ENCODE measurements around the gene EMSY.

- TF ChIP-seq, protein P1, sequence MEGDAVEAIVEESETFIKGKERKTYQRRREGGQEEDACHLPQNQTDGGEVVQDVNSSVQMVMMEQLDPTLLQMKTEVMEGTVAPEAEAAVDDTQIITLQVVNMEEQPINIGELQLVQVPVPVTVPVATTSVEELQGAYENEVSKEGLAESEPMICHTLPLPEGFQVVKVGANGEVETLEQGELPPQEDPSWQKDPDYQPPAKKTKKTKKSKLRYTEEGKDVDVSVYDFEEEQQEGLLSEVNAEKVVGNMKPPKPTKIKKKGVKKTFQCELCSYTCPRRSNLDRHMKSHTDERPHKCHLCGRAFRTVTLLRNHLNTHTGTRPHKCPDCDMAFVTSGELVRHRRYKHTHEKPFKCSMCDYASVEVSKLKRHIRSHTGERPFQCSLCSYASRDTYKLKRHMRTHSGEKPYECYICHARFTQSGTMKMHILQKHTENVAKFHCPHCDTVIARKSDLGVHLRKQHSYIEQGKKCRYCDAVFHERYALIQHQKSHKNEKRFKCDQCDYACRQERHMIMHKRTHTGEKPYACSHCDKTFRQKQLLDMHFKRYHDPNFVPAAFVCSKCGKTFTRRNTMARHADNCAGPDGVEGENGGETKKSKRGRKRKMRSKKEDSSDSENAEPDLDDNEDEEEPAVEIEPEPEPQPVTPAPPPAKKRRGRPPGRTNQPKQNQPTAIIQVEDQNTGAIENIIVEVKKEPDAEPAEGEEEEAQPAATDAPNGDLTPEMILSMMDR (IDR thresholded peaks at IDR 0.05): no peak
- no peak for TF ChIP-seq ZFX (IDR thresholded peaks at IDR 0.05; ENCODE audit: borderline replicate concordance)
Measured at GRCh38 chr11:76524919-76525318, 80.1 kb downstream of the EMSY start.

All from 22Rv1 (cell line).